GM18508 (cell line): ENCODE data around the gene MRPL44.
"Not testable (repeated sequence)": the region's sequence is repeated elsewhere in the genome, so short reads cannot be mapped to it uniquely, and the experiment has no call there.

Experiments used
- ATAC-seq: cut with Tn5 transposase; IDR thresholded peaks from one replicate; pipeline ENCODE4 v1.9.1; 2021; ENCODE audit warnings: moderate number of reproducible peaks; ENCODE audit not compliant: insufficient read depth, unreplicated experiment

Gene MRPL44

DNA sequence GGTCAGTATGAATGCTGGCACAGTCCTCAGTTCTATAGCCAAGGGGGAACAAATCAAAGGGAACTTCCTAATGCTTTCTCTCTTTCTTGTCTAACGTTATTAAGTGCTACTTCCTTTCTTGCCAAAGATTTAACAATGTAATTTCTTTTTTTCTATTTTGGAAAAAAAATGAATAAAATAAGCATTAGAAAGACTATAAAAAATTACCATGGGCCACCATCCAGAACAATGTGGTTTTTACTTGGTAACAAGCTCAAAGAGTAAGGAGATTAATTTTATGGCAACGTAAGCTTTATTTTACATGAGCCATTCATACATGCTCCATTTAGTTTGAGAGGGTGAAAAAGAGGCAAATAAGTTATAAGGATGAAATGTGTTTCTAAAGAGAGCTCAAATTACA lies 41.7 kb downstream of the MRPL44 start:
- no peak for ATAC-seq

DNA sequence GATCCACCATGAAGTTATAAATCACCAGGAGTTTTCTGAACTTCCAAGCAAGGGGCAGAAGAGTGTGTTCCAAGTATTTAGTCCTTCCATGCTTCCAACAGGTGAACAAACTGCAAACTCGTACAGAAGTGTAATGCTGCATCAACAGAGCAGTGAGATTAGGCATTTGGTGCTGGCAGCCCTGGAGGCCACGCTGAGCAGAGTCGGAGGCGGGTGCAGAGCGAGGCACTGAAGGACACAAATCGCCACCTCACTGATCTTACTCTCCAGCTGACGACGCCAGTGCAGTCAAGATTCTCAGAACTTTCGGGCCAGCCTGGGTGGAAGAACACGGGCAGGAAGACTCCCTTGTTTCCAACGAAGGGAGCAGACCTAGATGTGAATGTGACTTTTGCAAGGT lies 42.6 kb downstream of the MRPL44 start:
- no peak for ATAC-seq

DNA sequence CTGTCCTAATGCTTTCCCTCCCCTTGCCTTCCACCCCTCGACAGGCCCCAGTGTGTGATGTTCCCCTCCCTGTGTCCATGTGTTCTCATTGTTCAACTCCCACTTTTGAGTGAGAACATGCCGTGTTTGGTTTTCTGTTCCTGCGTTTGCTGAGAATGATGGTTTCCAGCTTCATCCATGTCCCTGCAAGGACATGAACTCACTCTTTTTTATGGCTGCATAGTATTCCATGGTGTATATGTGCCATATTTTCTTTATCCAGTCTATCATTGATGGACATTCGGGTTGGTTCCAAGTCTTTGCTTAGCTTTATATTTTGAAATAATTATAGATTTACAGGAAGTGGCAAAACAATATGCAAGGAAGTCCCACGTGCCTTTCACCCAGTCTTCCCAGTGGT lies 43.4 kb downstream of the MRPL44 start:
- ATAC-seq, result not testable (repeated sequence)

DNA sequence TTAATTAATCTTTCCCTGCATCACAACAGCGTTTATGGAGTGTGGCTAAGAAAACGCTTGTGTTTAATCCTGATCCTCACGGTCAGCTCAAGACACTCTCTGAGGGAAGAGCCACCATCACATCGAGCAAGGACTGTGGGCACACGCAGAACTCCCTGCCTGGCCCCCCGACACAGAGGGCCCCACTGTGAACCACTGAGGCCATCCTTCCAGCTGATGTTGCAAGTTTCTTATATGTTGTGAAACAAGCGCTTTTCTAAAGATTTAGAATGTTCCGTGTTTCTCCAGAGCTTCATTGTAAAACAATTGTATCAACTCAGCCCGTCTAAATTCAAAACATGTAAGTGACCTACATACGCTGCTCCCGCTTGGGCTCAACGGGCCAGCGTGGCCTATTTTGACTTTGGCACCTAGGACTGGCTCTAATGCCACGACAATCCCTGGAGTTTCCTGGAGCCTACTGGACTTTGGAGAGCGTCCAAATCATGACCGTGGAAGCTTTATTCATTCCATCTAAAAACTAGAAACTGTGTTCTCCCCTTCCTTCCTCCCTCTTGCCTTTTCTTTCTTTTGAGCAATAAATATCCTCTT lies 46.9 kb downstream of the MRPL44 start:
- no peak for ATAC-seq

DNA sequence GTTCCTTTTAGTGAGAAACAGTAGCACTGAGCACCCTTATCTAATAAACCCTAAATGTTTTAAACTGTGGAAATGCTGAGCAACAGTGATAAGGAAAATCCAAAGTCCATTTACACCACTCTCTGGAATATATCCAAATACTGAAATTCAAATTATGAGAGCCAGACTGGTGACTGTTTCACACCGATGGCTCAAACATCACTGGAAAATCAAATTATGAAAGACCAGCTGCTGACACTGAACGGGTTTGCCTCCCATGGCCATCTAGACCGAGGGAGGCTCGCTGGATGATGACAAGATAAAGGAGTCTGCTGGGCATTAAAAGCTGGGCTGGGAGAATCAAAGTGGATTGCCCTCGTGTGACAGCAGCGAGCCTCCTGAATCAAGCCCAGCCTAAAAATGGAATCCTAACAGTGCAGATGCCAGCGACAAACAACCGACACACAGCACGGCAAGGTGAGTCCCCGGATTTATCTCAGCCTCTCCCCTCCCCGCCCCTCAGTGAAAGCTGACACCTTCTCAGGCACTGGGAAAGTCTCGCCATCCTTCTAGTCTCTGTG lies 51.5 kb downstream of the MRPL44 start:
- no peak for ATAC-seq

DNA sequence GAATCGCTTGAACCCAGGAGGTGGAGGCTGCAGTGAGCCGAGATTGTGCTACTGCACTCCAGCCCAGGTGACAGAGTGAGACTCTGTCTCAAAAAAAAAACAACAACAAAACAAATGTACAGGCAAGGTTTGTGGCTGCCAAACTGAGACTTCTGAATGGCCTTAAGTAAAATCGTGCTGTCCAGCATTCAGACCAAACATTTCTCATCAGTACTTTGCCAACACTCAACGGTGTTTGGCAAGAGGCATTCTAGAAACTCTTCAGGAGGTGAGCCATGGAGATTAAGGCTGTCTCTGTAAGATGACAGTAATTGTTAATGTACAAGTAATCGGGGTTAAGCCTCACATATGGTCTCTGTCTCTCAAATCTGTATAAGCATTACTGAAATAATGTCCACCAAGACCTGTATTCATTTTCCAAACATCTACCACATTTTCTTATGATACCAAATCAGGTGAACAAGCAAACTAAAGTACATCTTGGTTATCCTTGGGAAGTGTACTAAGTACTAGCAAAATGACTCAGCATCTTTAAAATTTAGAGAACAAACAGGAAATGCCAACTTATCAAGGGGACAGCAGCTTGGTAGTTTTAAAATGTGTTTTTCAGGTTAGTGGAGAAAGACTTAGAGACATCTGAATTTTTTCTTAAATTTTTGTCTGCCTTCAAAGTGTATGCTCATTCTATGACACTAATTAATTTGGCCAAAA lies 52.5 kb downstream of the MRPL44 start:
- ATAC-seq, result no peak

DNA sequence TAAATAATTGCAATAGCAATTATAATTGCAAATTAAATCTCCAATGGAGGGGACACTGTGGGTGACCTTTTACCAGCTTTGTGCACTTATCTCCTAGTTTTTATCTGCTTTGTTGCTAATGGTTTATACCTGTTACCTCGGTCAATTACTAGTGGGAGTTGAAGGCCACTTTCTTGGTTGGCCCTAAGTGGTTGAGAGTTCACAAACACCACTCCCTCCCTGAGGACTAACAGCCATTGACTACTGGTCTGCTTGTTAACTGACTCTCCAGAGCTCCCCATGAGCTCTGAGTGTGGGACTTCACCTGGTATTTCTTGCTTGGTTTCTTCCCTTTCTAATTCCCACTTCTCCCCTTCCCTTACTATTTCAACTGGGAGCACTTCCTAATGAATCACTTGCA lies 54.6 kb downstream of the MRPL44 start:
- ATAC-seq, result no peak

DNA sequence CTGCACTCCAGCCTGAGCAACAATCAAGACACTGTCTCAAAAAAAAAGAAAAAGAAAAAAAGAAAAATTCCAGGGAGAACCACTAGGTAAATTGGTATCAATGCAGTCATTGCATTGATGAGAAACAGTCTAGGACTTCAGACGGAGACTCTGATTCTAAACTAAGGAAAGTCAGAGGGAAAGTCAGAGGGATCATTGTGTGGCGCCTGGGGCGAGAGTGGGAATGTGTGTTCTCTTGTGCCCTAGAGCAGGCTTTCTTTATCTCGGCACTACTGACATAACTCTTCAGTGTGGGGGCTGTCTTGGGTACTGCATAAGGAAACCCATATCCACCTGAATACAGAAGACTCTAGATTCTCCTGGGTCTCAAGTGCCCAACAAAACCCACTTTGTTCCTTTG lies 57.1 kb downstream of the MRPL44 start:
- ATAC-seq, result no peak

DNA sequence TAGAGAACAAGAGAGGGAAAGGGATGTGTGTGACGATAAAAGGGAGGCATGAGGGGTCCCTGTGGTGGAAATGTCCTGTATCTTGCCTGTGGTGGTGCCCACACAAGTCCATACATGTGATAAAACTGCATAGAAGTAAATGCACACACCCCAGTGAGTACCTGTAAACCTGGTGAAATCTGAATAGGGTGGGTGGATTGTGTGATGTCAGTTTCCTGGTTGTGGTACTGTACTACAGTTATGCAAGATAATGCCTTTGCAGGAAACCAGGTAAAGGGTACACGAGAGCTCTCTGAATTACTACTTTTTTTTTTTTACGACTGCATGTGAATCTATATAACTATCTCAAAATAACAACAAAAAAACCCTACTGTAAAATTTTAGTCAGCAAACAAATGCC lies 59.7 kb downstream of the MRPL44 start:
- no peak for ATAC-seq
